Smooth muscle cell (in vitro differentiated cells): ENCODE data around the gene UPF3A. TPM values are rescaled to one million over a fixed set of nuclear protein-coding genes. Genes with fewer than 3 reads are reported as not detected.
"Not testable (repeated sequence)": the region's sequence is repeated elsewhere in the genome, so short reads cannot be mapped to it uniquely, and the experiment has no call there.

Source experiments
- DNase-seq: peaks from one replicate; lab custom pipeline; 2025; ENCODE audit not compliant: unreplicated experiment; lab: John Stamatoyannopoulos, UW
- H2AFZ ChIP-seq: fragments of 200-600 bp; sonication (generic); 2 replicates; pipeline ENCODE4 v1.6.0; 2016; ENCODE audit warnings: antibody characterized with exemption, low read depth, mild to moderate bottlenecking
- H3F3A ChIP-seq: fragments of 200-600 bp; sonication (generic); 2 replicates; pipeline ENCODE4 v1.6.0; 2017; ENCODE audit warnings: antibody characterized with exemption, low read depth
- H3K27ac ChIP-seq: fragments of 200-600 bp; sonication (generic); 2 replicates; pipeline ENCODE4 v1.5.1; 2016; ENCODE audit warnings: low read depth, mild to moderate bottlenecking
- H3K27me3 ChIP-seq: fragments of 200-600 bp; sonication (generic); 2 replicates; pipeline ENCODE4 v1.6.1; 2016; ENCODE audit warnings: low read depth, mild to moderate bottlenecking
- H3K36me3 ChIP-seq: fragments of 200-600 bp; sonication (generic); 2 replicates; pipeline ENCODE4 v1.5.1; 2016; ENCODE audit warnings: low read depth
- H3K4me1 ChIP-seq: fragments of 200-600 bp; sonication (generic); 2 replicates; pipeline ENCODE4 v1.5.1; 2016; ENCODE audit warnings: low read depth
- H3K4me2 ChIP-seq: fragments of 200-600 bp; sonication (generic); 2 replicates; pipeline ENCODE4 v1.6.0; 2016; ENCODE audit warnings: mild to moderate bottlenecking
- H3K4me3 ChIP-seq: fragments of 200-600 bp; sonication (generic); 2 replicates; pipeline ENCODE4 v1.5.1; 2016; ENCODE audit warnings: mild to moderate bottlenecking
- H3K79me2 ChIP-seq: fragments of 200-600 bp; sonication (generic); 2 replicates; pipeline ENCODE4 v1.6.0; 2016; ENCODE audit warnings: low read depth, mild to moderate bottlenecking
- H3K9ac ChIP-seq: fragments of 200-600 bp; sonication (generic); 2 replicates; pipeline ENCODE4 v1.6.0; 2016; ENCODE audit warnings: low read depth
- H3K9me3 ChIP-seq: fragments of 200-600 bp; sonication (generic); replicated peaks from 2 replicates; pipeline ENCODE4 v1.5.1; 2016; ENCODE audit warnings: low read depth
- H4K20me1 ChIP-seq: fragments of 200-600 bp; sonication (generic); 2 replicates; pipeline ENCODE4 v1.6.0; 2016; ENCODE audit warnings: low read depth
- WGBS: methylation state at CpG from one replicate; pipeline ENCODE4 v1.1.7; 2016; ENCODE audit warnings: low lambda C conversion rate; 5-methylcytosine and 5-hydroxymethylcytosine counted together
- polyA plus RNA-seq: library from polyadenylated mRNA; unstranded; fragments of >200 nt; fragmentation: Nextera tagmentation; extraction: Ambion mirVana; gene quantifications from 2 replicates; pipeline ENCODE4 v1.2.1, GENCODE V29; 2016
- total RNA-seq: library from RNA; depleted of rRNA; stranded (reverse); fragments of >200 nt; gene quantifications from 2 replicates; pipeline ENCODE4 v1.2.3, GENCODE V29; 2014
- TF ChIP-seq, protein P1 (sequence below): fragments of 200-600 bp; sonication (generic); IDR thresholded peaks from 2 replicates; pipeline ENCODE4 v1.5.1; 2017; ENCODE audit warnings: borderline replicate concordance, mild to moderate bottlenecking, antibody characterized with exemption; ENCODE audit not compliant: insufficient read depth, poor library complexity, severe bottlenecking

UPF3A gene
- total and polyA plus RNA-seq, 2 experiments from 2014 or later, result 22.4 to 34.1 TPM

DNA sequence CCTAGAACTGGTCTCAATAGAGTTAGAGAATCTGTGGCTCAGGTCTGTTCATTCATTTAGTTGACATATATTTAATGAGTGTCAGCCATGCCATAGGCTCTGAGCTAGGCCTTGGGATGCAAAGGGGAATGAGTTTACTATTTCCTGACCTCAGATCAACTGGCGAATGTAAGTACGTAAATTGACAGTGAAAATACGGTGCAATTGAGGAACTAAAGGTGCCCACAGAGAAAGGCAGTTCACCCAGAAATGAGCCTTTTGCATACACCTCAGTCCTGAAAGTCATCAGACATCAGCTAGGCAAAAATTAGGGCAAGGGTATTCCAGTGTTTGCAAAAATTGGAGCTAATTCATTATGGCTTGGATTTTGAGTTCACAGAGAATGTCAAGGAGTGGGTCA lies 20.6 kb upstream of the UPF3A start:
- Histone ChIP-seq H3K9me3 (no peaks in the 10 kb centered on the region), H3K4me3 (no peak overlapping the region), H2AFZ (no peak overlapping the region), H3K36me3 (peaks cover 57% of the 10 kb centered on the region), H3K27ac (no peak overlapping the region), H3K27me3 (no peaks in the 10 kb centered on the region), H3K79me2 (no peaks in the 10 kb centered on the region), H3K4me2 (no peak overlapping the region), H4K20me1 (no peaks in the 10 kb centered on the region), H3K4me1 (no peaks in the 10 kb centered on the region), H3K9ac (no peak overlapping the region), H3F3A (no peaks in the 10 kb centered on the region)
- TF ChIP-seq, protein P1, sequence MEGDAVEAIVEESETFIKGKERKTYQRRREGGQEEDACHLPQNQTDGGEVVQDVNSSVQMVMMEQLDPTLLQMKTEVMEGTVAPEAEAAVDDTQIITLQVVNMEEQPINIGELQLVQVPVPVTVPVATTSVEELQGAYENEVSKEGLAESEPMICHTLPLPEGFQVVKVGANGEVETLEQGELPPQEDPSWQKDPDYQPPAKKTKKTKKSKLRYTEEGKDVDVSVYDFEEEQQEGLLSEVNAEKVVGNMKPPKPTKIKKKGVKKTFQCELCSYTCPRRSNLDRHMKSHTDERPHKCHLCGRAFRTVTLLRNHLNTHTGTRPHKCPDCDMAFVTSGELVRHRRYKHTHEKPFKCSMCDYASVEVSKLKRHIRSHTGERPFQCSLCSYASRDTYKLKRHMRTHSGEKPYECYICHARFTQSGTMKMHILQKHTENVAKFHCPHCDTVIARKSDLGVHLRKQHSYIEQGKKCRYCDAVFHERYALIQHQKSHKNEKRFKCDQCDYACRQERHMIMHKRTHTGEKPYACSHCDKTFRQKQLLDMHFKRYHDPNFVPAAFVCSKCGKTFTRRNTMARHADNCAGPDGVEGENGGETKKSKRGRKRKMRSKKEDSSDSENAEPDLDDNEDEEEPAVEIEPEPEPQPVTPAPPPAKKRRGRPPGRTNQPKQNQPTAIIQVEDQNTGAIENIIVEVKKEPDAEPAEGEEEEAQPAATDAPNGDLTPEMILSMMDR, result no peak
- DNase-seq, result no peak
- WGBS, result 92% methylated on average over 3 of the region's 3 CpGs

DNA sequence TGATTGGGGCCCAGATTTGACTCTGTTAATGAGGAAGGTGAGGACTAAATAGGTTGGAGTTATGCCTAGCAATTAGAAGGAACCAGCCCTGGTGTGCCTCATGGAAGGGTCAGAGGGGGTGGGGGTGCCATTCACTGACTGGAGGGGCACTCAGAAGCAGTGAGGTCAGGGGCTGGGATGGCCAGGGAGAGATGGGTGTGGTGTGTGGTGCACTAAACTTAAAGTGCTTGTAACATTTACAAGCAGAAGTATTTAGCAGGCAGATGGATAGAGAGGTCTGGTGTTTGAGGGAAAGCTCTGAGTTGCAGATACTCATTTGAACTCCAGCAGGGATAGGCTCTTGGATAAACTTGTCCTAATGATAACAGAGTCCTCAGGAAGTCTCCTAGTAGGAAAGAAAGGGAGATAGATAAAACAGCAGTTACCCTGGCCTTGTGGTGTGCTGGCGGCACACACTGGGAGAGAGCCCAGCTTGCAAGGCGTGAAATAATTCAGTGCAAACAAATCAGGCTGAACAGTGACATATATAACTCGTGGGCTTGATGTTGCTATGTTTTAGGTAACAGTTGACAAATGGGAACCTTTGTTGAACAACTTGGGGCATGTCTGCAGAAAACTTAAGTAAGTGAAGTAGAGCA lies 20.0 kb upstream of the UPF3A start:
- Histone ChIP-seq H2AFZ (no peak overlapping the region), H3K79me2 (no peaks in the 10 kb centered on the region), H3K9ac (no peak overlapping the region), H3K9me3 (no peaks in the 10 kb centered on the region), H3K4me3 (no peak overlapping the region), H3K4me2 (no peak overlapping the region), H3K36me3 (peaks cover 52% of the 10 kb centered on the region), H4K20me1 (no peaks in the 10 kb centered on the region), H3K27ac (no peak overlapping the region), H3K4me1 (no peaks in the 10 kb centered on the region), H3F3A (no peaks in the 10 kb centered on the region), H3K27me3 (no peaks in the 10 kb centered on the region)
- WGBS, result 51% methylated on average over 3 of the region's 3 CpGs
- TF ChIP-seq, protein P1, result no peak
- no peak for DNase-seq

DNA sequence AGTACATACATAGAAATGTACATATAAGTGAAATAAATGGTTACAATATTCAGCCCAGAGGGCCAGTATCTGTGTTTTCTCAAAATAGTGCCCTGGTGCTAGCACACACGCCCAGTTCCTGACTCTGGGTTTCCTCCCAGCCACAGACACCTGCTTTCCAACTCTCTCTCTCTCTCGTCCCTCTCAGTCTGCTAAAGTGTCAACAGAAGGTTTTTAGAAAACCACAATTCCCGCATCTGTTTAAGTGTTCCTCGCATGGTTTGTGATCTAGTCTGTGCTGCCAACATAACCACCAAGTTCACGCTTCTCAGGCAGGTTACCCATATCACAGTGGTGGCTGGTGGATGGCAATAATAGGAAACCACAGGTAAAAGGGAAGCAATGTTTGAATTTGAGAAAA lies 17.8 kb upstream of the UPF3A start:
- DNase-seq, result no peak

DNA sequence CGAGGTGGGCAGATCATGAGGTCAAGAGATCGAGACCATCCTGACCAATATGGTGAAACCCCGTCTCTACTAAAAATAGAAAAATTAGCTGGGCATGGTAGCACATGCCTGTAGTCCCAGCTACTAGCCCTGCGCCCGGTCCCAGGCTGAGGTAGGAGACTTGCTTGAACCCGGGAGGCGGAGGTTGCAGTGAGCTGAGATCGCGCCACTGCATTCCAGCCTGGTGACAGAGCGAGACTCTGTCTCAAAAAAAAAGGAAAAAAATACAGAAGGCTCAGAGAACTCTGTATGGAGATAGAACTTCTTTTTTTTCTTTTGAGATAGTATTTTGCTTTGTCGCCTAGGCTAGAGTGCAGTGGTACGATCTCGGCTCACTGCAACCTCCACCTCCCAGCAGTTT lies 17.1 kb upstream of the UPF3A start:
- not testable (repeated sequence) for H3K27me3 ChIP-seq, H3K9ac ChIP-seq, H3K4me2 ChIP-seq, H3K4me3 ChIP-seq, H4K20me1 ChIP-seq, DNase-seq, H3K9me3 ChIP-seq, H3K27ac ChIP-seq, H3K4me1 ChIP-seq, H3K79me2 ChIP-seq, H3F3A ChIP-seq, H2AFZ ChIP-seq
- H3K36me3 ChIP-seq, result peaks cover 50% of the 10 kb centered on the region
- 98% methylated on average over 13 of the region's 13 CpGs for WGBS

More for the DNA sequence above, 17.8 kb upstream of the UPF3A start:
- H3K27ac ChIP-seq, result no peak overlapping the region
- H3K4me2 ChIP-seq, result no peak overlapping the region
- WGBS, result 83% methylated on average over 5 of the region's 5 CpGs
- no peaks in the 10 kb centered on the region for H3F3A ChIP-seq
- H3K4me1 ChIP-seq, result no peaks in the 10 kb centered on the region
- H3K79me2 ChIP-seq, result no peaks in the 10 kb centered on the region
- no peaks in the 10 kb centered on the region for H3K9me3 ChIP-seq
- H3K27me3 ChIP-seq, result no peaks in the 10 kb centered on the region
- H3K4me3 ChIP-seq, result no peak overlapping the region
- H2AFZ ChIP-seq, result no peak overlapping the region
- peaks cover 51% of the 10 kb centered on the region for H3K36me3 ChIP-seq
- no peaks in the 10 kb centered on the region for H4K20me1 ChIP-seq
- TF ChIP-seq, protein P1, result no peak
- H3K9ac ChIP-seq, result no peak overlapping the region
